GM23338 (cell line): Measurements from ENCODE around the gene CYB5RL.

Source experiments
- CTCF ChIP-seq, 2 experiments: fragments of 200-600 bp in 1 of 2; sonication (generic) in 1 of 2; conservative IDR thresholded peaks; 2 replicates each; pipeline versions ENCODE4 v1.5.1 to v1.6.1; 2016 to 2017; ENCODE audit warnings: antibody characterized with exemption in 2 of 2, low read depth in 2 of 2, mild to moderate bottlenecking in 2 of 2, moderate library complexity in 1 of 2
- ZNF331 ChIP-seq: fragments of 250-450 bp; sonication (Bioruptor Pico); IDR thresholded peaks from 2 replicates; pipeline ENCODE4 v1.5.0; 2020; ENCODE audit warnings: low read depth, mild to moderate bottlenecking, moderate library complexity

DNA sequence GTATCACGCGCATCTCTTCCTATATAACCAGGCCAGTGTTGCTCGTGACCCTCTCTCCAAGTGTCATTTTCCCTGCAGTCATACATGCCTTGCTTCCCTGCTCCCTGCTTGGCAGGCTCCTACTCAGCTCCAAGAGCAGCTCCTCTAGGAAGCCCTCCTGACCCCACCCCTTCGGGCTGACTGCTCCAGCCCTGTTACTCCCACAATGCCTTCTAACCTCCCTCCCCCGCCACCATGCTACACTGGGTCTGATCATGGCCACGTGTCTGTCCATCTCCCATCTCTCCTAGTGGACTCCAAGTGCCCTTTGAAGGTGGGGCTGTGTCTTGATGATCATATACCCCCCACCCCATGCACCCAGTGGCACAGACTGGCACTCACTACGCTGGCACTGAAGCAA, 44.8 kb upstream of the CYB5RL start:
- no peak for TF ChIP-seq CTCF (conservative IDR thresholded peaks at IDR 0.05; ENCODE audit: low read depth in 2 of 2)
- TF ChIP-seq ZNF331: no peak
